ENCODE data around the gene ARHGAP20.
"Not testable (repeated sequence)": the region's sequence is repeated elsewhere in the genome, so short reads cannot be mapped to it uniquely, and the experiment has no call there.

ARHGAP20 gene

GRCh38 chr11:110720431-110721275 is 8.4 kb upstream of the ARHGAP20 start:
- DNase-seq (ENCODE audit: low read depth, low spot score), result no peak

GRCh38 chr11:110716361-110716760 is 4.1 kb upstream of the ARHGAP20 start:
- no peak for DNase-seq (ENCODE audit: low read depth, low spot score)

GRCh38 chr11:110715541-110715940 is 3.3 kb upstream of the ARHGAP20 start:
- no peak for DNase-seq (ENCODE audit: low read depth, low spot score)

- no peak for DNase-seq (ENCODE audit: low read depth, low spot score)
These were observed 1.2 kb upstream of the ARHGAP20 start for GRCh38 chr11:110713449-110713776.

DNA sequence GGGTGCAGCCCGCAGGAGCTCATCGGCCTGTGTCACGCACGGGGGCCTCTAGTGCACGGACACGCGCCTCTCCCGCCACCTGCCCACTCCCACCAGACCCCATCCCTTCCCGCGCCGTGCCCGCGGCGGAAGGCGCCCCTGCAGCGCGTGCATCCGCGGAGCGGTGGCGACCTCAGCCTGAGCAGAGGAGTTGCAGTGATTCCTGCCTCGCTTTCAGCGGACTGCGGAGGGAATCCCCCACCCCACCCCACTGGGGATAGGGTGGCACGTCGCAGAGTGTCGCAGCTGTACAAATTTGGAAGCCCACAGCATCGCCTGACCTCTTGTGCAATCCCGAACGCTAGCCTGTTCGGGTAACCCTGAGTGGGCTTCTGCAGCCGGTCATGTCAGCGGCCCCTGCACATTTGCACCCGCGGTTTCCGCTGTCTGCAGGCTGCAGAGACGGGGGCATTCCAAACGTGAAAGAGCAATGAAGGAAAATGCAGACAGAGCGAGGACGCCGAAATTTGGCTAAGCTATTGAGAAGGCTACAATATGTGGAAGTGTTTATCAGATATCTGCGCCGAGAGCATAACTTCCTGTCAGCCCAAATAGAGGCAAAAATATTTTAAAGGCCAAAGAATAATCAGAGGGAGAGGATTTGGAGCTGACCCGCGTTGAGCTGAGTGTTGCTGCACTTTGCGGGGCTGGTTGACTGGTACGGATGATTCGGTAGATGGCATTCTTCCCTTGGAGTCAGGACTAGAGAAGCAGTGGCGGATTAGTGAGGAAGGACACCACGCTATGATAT is 617 bp upstream of the ARHGAP20 start:
- DNase-seq (ENCODE audit: low read depth, low spot score), result no peak

DNA sequence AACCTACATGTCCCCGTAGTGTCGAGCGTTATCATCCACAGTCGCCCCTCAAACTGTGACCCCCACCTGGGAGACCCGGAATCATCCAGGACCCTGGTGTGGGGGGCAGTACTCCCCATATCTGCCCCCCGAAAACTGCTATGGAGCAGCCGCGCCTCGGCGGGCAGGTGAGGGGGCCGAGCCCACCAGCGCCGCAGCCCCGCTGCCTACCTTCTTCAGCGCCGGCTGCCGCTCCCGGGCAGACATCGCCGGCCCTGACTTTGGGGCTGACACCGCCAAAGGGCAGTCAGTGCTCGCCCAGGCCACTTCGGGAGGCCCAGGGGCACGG is 825 bp downstream of the ARHGAP20 start:
- no peak for DNase-seq (ENCODE audit: low read depth, low spot score)

GRCh38 chr11:110710628-110711381 is 1.4 kb downstream of the ARHGAP20 start:
- DNase-seq (ENCODE audit: low read depth, low spot score), result no peak

DNA sequence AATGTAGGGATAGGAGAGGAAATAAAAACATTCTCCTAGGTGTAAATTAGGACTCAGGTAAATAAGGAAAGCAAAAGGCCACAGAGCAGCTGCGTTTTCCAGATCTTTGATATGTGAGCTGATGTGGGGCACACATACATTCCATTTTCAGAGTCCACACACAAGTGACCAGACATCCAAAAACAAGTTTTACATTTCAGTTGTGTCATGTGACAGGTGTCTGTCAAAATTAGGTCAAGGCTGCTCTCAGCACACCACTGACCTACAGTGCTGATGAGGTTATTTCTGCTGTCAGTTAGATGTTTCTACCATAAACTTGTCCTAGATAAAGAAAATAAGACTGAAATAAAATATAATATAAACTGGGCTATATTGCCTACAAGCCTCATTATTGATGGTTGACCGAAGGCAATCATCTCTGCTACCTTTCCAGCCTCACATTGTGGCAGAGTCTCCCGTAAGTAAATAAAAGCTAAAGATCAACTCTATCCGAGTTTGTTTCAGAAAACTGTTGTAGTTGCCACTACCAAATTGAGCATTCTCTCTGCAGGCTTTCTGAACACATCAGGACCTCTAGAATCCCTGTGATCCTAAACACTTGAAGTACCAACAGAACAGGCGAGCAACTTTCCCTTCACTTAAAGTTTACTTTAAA is 7.9 kb downstream of the ARHGAP20 start:
- DNase-seq (ENCODE audit: low read depth, low spot score), result no peak

DNA sequence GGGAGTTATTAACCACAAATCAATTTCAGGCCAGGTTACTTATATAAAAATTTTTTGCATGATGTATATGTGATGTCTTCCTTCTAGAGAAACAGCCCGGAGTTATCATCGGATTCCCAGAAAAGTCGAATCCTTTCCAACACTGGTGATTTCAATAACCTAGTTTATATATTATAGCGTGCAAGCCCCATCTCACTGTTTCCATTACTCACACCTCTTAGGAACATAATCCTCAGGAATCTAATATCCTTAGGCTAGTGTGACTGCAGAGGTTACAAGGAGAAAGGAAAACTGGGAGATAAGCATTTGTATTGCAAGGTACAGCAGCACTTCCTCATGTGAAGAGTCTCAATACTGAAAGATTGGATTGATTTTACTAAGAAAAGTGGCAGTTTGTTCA is 20.3 kb downstream of the ARHGAP20 start:
- DNase-seq (ENCODE audit: low read depth, low spot score), result no peak

DNA sequence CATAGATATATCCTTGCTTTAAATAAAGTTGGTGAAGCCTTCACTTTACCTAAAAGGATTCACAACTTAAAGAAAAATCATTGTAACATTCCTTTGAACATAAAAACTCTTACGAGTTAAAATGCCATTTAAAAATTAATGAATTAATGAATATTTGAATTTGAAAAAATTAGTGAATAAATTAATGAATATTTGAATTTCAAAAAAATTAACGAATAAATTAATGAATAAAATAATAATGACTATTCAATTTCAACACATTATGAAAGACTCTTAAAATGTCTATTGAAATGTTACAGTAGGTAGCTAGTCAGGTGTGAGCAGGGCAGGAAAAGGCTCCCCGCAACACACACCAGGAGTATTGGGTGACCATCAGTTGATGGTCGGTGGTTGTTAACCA is 22.9 kb downstream of the ARHGAP20 start:
- DNase-seq (ENCODE audit: low read depth, low spot score), result no peak

DNA sequence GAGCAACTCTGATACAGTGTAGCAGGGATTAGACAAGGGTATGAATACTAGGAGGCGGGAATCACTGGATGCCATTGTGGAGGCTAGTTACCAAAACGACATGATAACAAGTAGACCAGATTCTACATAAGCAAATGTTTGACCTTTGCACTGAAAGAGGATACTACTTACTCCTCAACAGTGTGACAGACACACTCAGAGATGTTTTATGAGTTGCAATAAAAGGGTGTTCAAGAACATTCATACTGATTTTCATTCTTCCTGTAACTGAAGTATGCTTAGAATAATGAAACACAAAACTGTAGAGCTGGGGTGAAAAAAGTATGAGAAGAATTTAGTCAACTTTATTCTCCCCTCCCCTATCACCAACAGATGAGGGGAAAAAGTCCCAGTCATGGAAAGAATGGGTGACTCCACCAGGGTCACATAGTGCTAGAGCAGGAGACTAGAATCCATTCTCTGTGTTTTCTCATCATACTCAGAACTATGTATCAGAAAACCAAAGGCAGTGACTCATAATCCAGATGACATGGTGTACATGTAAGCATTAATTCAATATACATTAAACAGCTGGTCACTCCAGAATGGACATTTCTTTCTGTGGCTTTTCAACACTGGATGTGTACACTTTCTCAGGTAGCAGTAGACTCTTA is 32.8 kb downstream of the ARHGAP20 start:
- no peak for DNase-seq (ENCODE audit: low read depth, low spot score)

- DNase-seq (ENCODE audit: low read depth, low spot score), result no peak
These were observed 36.7 kb downstream of the ARHGAP20 start for GRCh38 chr11:110675548-110675947.

DNA sequence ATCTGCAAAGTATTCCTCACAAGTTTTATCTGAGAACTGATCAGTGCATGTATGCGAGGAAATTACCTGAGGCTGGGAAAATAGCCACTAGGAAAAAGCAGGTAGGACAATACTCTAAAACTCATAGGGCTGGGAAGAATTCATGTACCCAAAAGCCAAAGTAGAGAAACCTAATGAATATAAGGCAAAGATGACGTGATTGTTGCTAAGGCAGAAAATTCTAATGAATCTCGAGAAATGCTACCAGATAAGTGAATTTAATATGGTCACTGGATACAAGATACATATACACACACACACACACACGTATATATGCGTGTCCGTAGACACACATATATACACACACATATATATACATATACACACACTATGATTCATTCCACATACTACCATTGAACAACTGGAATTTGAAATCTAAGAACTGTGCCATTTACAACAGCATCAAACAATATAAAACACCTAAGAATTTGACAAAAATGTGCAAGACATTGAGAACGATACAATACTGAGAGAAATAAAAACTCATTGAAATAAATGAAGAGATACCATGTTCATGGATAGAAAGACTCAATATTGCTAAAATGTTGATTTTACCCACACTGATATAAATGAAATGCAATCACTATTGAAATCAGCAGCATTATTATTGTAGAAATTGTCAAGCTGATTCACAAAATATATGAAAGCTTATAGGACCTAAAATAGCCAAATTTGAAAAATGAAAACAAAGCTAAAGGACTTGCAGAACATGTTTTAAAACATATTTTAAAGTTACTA is 46.4 kb downstream of the ARHGAP20 start:
- DNase-seq (ENCODE audit: low read depth, low spot score), result no peak

GRCh38 chr11:110655967-110656366 is 56.3 kb downstream of the ARHGAP20 start:
- DNase-seq (ENCODE audit: low read depth, low spot score), result no peak

- no peak for DNase-seq (ENCODE audit: low read depth, low spot score)
These were observed 57.8 kb downstream of the ARHGAP20 start for GRCh38 chr11:110654456-110654855.

DNA sequence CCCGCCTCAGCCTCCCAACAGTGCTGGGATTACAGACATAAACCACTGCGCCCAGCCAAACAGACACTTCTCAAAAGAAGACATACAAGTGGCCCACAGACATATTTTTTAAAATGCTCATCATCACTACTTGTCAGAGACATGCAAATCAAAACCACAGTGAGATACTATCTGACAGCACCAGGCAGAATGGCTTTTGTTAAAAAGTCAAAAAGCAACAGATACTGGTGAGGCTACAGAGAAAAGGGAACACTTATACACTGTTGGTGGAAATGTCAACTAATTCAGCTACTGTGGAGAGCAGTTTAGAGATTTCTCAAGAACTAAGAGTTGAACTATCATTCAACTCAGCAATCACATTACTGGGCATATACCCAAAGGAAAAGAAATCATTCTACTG is 67.0 kb downstream of the ARHGAP20 start:
- DNase-seq (ENCODE audit: low read depth, low spot score), result no peak

- no peak for DNase-seq (ENCODE audit: low read depth, low spot score)
These were observed 77.9 kb downstream of the ARHGAP20 start for GRCh38 chr11:110634370-110634769.

DNA sequence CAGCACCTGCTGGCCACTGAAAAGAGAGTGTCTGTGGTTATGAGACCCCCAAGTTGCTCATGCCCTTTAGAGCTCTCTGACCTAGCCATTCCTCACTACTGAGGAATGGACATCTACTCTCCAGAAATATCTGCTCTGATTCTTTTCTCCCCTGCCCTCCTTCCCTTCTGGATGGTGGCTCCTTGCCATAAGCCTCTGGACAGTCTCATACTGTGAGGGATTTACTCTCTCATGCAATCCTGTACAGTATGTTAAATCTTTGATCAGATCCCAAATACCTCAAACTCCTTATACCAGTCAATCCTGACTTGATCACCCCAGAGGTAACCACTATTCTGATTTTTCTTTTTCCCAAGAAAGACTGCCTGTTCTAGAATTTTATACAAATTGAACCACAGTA is 80.7 kb downstream of the ARHGAP20 start:
- DNase-seq (ENCODE audit: low read depth, low spot score), result no peak

DNA sequence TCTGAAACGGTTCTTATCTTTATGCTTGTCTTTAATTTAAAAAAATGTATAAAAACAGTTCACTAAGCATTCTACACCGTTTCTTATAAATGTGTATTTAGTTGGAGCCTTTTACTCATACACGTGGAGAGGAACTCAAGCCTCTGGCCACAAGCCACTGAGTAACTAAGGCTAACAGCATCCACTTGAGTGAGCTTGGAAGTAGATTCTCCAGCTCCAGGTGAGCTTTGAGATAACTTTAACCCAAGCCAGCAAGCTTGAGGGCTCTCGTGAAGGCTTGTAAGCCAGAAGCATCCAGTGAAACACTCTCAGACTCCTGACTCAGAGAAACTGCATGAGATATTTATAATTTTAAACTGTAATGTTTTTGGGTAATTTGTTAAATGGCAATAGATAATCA is 82.6 kb downstream of the ARHGAP20 start:
- no peak for DNase-seq (ENCODE audit: low read depth, low spot score)

DNA sequence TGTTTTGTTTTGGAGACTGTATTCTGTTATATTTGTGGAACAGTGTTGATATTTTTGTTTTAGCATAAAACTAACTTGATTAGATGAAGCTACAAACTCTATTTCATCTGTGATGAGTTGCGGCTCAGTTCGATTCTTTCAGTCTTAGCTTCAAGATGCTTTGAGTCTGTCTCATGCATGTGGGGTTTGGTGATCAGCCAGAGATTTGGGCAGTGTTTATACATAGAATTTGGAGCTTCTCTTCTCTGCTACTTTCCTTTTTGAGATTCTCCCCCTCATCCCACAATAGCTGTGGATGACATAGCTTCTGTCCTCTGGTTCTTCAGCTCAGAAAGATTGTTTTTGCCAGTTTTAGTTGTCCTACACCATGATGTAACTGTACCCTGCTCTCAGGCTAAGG is 90.4 kb downstream of the ARHGAP20 start:
- no peak for DNase-seq (ENCODE audit: low read depth, low spot score)

GRCh38 chr11:110619366-110619765 is 92.9 kb downstream of the ARHGAP20 start:
- not testable (repeated sequence) for DNase-seq (ENCODE audit: low read depth, low spot score)
